ENCODE measurements around the gene ARSK. TPM values are rescaled to one million over a fixed set of nuclear protein-coding genes. Genes with fewer than 3 reads are reported as not detected.

The ARSK gene
- total and polyA plus RNA-seq, 2 of the 13 experiments (the other 11 are each of a cell fraction or from before 2014, with no cell fraction given) = 7.9 TPM

DNA sequence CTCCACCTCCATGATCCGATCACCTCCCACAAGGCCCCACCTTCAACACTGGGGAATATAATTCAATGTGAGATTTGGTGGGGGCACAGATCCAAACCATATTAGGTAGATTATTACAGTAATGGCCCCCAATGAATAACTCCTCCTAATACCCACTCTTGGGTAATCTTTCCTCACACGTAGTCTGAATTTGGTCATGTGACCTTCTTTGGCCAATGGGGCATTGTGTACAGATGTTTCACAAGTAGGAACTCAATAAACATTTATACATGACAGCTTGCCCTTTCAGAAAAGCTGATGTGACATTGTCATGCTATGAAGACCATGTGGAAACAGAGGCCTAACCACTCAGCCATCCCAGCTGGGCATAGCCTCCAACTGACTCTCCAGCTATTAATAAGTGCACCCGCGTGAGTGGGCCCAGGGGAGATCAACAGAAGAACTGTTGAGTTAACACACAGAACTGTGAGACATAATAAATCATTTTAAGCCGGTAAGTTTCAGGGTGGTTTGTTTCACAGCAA is 75.6 kb downstream of the ARSK start:
- no peaks in the 10 kb centered on the region for H3K79me2 ChIP-seq (ENCODE audit: insufficient read depth, low read length)
- H3K4me3 ChIP-seq (replicated peaks in 1 of 3; ENCODE audit: insufficient read depth in 1 of 3, low read depth in 2 of 3, low read length in 3 of 3) = no peak overlapping the region
- no peaks in the 10 kb centered on the region for H3K36me3 ChIP-seq (replicated peaks in 1 of 2; ENCODE audit: control insufficient read depth in 1 of 2, insufficient read depth in 2 of 2, low read length in 2 of 2)
- peaks cover 0 to 5% of the 10 kb centered on the region in 2 experiments; a peak in 1 of 5 replicates for H3K27me3 ChIP-seq (ENCODE audit: control insufficient read depth in 1 of 2, insufficient read depth in 2 of 2, low read length in 2 of 2)
- no peak for DNase-seq (ENCODE audit: low spot score)
- H3K9ac ChIP-seq (ENCODE audit: insufficient read depth, low read depth, low read length) = no peak overlapping the region
- H3K4me2 ChIP-seq (ENCODE audit: low read depth, low read length) = no peak overlapping the region
- no peaks in the 10 kb centered on the region for H4K20me1 ChIP-seq (ENCODE audit: insufficient read depth, low read length)
- no peak for ATAC-seq
- 54% methylated on average over 5 of the region's 5 CpGs for WGBS (ENCODE audit: low lambda C conversion rate)
- FAIRE-seq = no peak
- in situ Hi-C loops (cut with HindIII; ENCODE audit: extremely low pct_ligation_motif_present, low pct_unique_long_range_greater_than_20kb) (loop anchor here (25.0 kb wide), 1 partner anchor 707 kb away; no protein-coding TSS in a partner anchor), intact Hi-C loops (cut with micrococcal nuclease; ENCODE audit: unreplicated experiment) (no loop called here)
- TF ChIP-seq ZNF7 (CRISPR knock-in tag; IDR thresholded peaks at IDR 0.05) = 0 out of 2 replicates have a peak, but pooled peaks have one; percentile 10
- no peak for TF ChIP-seq ZNF512 (CRISPR knock-in tag; IDR thresholded peaks at IDR 0.05)
- no peak overlapping the region for H2AFZ ChIP-seq (ENCODE audit: low read length)
- no peaks in the 10 kb centered on the region for H3K9me3 ChIP-seq (ENCODE audit: low read length)
- no TSS peak for BruUV-seq (replicated peaks)
- no peak overlapping the region for H3K27ac ChIP-seq (ENCODE audit: extremely low read length, insufficient read depth, low read length)
- POLR2A ChIA-PET = no interaction called here
- H3K4me1 ChIP-seq (ENCODE audit: insufficient read depth, low read length) = no peaks in the 10 kb centered on the region
- CTCF ChIA-PET (ENCODE audit: low intra/inter-chr PET ratio, low total read pairs) = no interaction called here

DNA sequence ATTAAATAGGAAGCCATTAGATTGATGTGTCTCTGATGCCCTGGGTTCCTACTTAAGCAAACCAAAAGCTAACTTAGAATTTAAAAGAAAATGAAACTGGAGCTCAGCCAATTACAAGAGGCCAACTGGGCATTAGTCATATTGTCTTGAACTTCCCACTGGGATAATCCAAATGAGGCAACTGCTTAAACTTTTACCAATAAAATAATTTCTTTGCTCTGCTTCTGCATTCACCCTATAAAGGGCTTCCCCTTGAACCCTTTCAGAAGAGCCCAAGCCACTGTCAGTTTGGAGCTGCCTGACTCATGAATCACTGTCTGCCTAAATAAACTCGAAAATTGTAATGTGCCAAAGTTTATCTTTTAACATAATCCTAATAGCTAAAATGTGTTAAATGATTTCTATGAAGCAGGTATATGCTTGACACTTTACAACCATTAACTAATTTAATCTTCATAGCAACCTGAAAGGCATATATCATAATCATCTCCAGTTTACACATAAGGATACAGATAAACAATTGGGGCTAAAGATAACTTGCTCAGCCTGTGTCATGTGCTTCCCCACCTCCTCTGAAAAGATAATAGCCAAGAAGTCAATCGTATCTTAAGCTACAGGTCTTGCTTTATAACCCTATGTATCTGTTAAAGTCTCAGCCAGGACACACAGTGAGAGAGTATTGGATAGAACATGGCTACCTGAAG is 76.5 kb downstream of the ARSK start:
- ChIA-PET POLR2A (interaction anchor here (1.4 kb wide), 1 partner anchor 15 kb away, joined by 3 read pairs; the partner anchor contains the start of gene RFESD), CTCF (ENCODE audit: low intra/inter-chr PET ratio, low total read pairs) (no interaction called here)
- no peaks in the 10 kb centered on the region for H3K9me3 ChIP-seq (ENCODE audit: low read length)
- H2AFZ ChIP-seq (ENCODE audit: low read length) = no peak overlapping the region
- in situ Hi-C loops (cut with HindIII; ENCODE audit: extremely low pct_ligation_motif_present, low pct_unique_long_range_greater_than_20kb) (loop anchor here (25.0 kb wide), 1 partner anchor 706 kb away; no protein-coding TSS in a partner anchor), intact Hi-C loops (cut with micrococcal nuclease; ENCODE audit: unreplicated experiment) (no loop called here)
- H3K4me1 ChIP-seq (ENCODE audit: insufficient read depth, low read length) = no peaks in the 10 kb centered on the region
- no peaks in the 10 kb centered on the region for H3K36me3 ChIP-seq (replicated peaks in 1 of 2; ENCODE audit: control insufficient read depth in 1 of 2, insufficient read depth in 2 of 2, low read length in 2 of 2)
- H3K27me3 ChIP-seq (ENCODE audit: control insufficient read depth in 1 of 2, insufficient read depth in 2 of 2, low read length in 2 of 2) = peaks cover 0 to 9% of the 10 kb centered on the region in 2 experiments; a peak in 1 of 5 replicates
- no TSS peak for BruUV-seq (replicated peaks)
- no peak overlapping the region for H3K27ac ChIP-seq (ENCODE audit: extremely low read length, insufficient read depth, low read length)
- 0% methylated on average over 2 of the region's 2 CpGs for WGBS (ENCODE audit: low lambda C conversion rate)
- H3K4me3 ChIP-seq (replicated peaks in 1 of 3; ENCODE audit: insufficient read depth in 1 of 3, low read depth in 2 of 3, low read length in 3 of 3) = no peak overlapping the region
- no peaks in the 10 kb centered on the region for H4K20me1 ChIP-seq (ENCODE audit: insufficient read depth, low read length)
- no peak overlapping the region for H3K4me2 ChIP-seq (ENCODE audit: low read depth, low read length)
- H3K79me2 ChIP-seq (ENCODE audit: insufficient read depth, low read length) = no peaks in the 10 kb centered on the region
- no peak for DNase-seq (ENCODE audit: low spot score)
- H3K9ac ChIP-seq (ENCODE audit: insufficient read depth, low read depth, low read length) = no peak overlapping the region
- TF ChIP-seq ZNF101 (CRISPR knock-in tag; IDR thresholded peaks at IDR 0.05; ENCODE audit: borderline replicate concordance, low read depth) (no peak), CBX1 (IDR thresholded peaks at IDR 0.05; ENCODE audit: low read depth) (no peak), ZFYVE20 (CRISPR knock-in tag; IDR thresholded peaks at IDR 0.05; ENCODE audit: borderline replicate concordance, low read depth) (no peak), ZNF296 (CRISPR knock-in tag; conservative IDR thresholded peaks at IDR 0.05) (no peak), SOX13 (IDR thresholded peaks at IDR 0.05) (no peak), SOX13 (CRISPR knock-in tag; conservative IDR thresholded peaks at IDR 0.05 in 1 of 2, IDR thresholded peaks at IDR 0.05 in 1 of 2) (no peak), ZNF737 (CRISPR knock-in tag; IDR thresholded peaks at IDR 0.05; ENCODE audit: borderline replicate concordance) (no peak), HOXA9 (CRISPR knock-in tag; IDR thresholded peaks at IDR 0.05; ENCODE audit: borderline replicate concordance) (no peak), CSRNP2 (CRISPR knock-in tag; conservative IDR thresholded peaks at IDR 0.05; ENCODE audit: low read depth) (no peak), RXRA (CRISPR knock-in tag; IDR thresholded peaks at IDR 0.05) (no peak)
- ATAC-seq = no peak
- FAIRE-seq = no peak

All from HepG2 (cell line).